NCI-H1105 (cell line): ENCODE results near the gene BAIAP2.
"Not testable (repeated sequence)": the region's sequence is repeated elsewhere in the genome, so short reads cannot be mapped to it uniquely, and the experiment has no call there.

ENCODE experiments used
- DNase-seq: peaks from one replicate; lab custom pipeline; 2025; lab: John Stamatoyannopoulos, UW

BAIAP2 gene

GRCh38 chr17:81068411-81069134 lies 33.6 kb downstream of the BAIAP2 start:
- no peak for DNase-seq

- DNase-seq = no peak
These were observed 34.2 kb downstream of the BAIAP2 start for GRCh38 chr17:81069135-81069645.

- DNase-seq = no peak
These were observed 35.7 kb downstream of the BAIAP2 start for GRCh38 chr17:81070541-81071246.

GRCh38 chr17:81071761-81072741 lies 37.1 kb downstream of the BAIAP2 start:
- no peak for DNase-seq

- no peak for DNase-seq
These were observed 39.3 kb downstream of the BAIAP2 start for GRCh38 chr17:81073967-81074839.

GRCh38 chr17:81074875-81075274 lies 39.9 kb downstream of the BAIAP2 start:
- DNase-seq = no peak

- no peak for DNase-seq
These were observed 40.4 kb downstream of the BAIAP2 start for GRCh38 chr17:81075307-81075706.

- DNase-seq = no peak
These were observed 41.3 kb downstream of the BAIAP2 start for GRCh38 chr17:81076141-81076679.

GRCh38 chr17:81078026-81078913 lies 43.3 kb downstream of the BAIAP2 start:
- not testable (repeated sequence) for DNase-seq

- DNase-seq = no peak
These were observed 45.1 kb downstream of the BAIAP2 start for GRCh38 chr17:81080019-81080418.

GRCh38 chr17:81081222-81082176 lies 46.5 kb downstream of the BAIAP2 start:
- DNase-seq = no peak

GRCh38 chr17:81082177-81083073 lies 47.5 kb downstream of the BAIAP2 start:
- DNase-seq = no peak

GRCh38 chr17:81083125-81083765 lies 48.3 kb downstream of the BAIAP2 start:
- DNase-seq = no peak

- DNase-seq = no peak
These were observed 49.9 kb downstream of the BAIAP2 start for GRCh38 chr17:81084680-81085419.

- DNase-seq = no peak
These were observed 50.5 kb downstream of the BAIAP2 start for GRCh38 chr17:81085420-81085911.
